ENCODE results near the gene GRID2. TPM values are rescaled to one million over a fixed set of nuclear protein-coding genes. Genes with fewer than 3 reads are reported as not detected.

GRID2 gene
- total RNA-seq, 6 experiments from 2014 or later, result not detected

DNA sequence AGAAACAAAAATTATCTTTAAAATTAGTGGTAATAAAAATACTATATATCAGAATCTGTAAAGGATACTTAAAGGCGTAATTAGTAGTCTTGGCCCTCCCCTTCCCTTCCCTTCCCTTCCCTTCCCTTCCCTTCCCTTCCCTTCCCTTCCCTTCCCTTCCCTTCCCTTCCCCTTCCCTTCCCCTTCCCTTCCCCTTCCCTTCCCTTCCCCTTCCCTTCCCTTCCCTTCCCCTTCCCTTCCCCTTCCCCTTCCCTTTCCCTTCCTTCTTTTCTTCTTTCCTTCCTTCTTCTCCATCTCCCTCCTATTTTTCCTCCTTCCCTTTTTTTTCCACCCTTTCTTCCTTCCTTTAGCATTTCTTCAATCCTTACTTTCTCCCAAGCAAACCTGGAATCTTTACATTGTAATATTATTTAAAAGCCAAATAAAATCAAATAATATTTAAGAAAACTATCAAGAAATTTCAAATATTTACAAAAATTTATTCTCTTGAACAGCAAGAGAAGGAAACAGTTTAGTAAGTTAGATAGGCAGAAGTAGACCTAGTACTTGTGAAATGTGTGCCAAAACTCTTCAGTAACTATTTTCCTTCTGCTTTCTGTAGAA, 1145.0 kb downstream of the GRID2 start:
- H3K4me1 ChIP-seq, result no peaks in the 10 kb centered on the region
- 30% methylated on average over 1 of the region's 1 CpG for WGBS (ENCODE audit: insufficient coverage, low coverage, low lambda C conversion rate, missing lambda C conversion rate)
- no peaks in the 10 kb centered on the region for H3K27me3 ChIP-seq
- intact Hi-C loops (cut with DNase I), result no loop called here
- H3K4me3 ChIP-seq, result no peak overlapping the region
- H3K27ac ChIP-seq, result no peak overlapping the region
- DNase-seq, result no peak
- TF ChIP-seq, protein P1, sequence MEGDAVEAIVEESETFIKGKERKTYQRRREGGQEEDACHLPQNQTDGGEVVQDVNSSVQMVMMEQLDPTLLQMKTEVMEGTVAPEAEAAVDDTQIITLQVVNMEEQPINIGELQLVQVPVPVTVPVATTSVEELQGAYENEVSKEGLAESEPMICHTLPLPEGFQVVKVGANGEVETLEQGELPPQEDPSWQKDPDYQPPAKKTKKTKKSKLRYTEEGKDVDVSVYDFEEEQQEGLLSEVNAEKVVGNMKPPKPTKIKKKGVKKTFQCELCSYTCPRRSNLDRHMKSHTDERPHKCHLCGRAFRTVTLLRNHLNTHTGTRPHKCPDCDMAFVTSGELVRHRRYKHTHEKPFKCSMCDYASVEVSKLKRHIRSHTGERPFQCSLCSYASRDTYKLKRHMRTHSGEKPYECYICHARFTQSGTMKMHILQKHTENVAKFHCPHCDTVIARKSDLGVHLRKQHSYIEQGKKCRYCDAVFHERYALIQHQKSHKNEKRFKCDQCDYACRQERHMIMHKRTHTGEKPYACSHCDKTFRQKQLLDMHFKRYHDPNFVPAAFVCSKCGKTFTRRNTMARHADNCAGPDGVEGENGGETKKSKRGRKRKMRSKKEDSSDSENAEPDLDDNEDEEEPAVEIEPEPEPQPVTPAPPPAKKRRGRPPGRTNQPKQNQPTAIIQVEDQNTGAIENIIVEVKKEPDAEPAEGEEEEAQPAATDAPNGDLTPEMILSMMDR (IDR thresholded peaks at IDR 0.05), result no peak
- no peak for TF ChIP-seq POLR2A (IDR thresholded peaks at IDR 0.05)
- H3K9me3 ChIP-seq, result no peaks in the 10 kb centered on the region
- H3K36me3 ChIP-seq, result no peaks in the 10 kb centered on the region
- ATAC-seq, result no peak

DNA sequence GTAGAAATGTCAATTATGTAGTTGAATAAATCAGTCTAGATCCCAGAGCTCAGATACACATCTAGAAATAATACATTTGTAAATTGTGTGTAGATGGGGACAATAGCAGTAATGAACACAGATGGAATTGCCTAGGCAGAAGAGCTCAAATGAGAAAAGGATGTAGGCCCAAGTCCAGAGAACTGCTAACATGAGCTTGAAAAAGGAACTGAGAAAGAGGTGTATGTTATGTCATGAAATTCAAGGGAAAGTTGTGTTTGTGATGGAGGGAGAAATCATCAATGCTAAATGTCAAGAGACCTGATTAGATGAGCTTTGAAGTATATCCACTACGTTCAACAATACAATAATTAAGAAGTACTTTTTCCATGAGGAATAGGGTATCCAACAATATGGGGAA, 1148.2 kb downstream of the GRID2 start:
- no peak for TF ChIP-seq POLR2A (IDR thresholded peaks at IDR 0.05)
- TF ChIP-seq, protein P1 (IDR thresholded peaks at IDR 0.05), result no peak
- Histone ChIP-seq H3K36me3 (no peaks in the 10 kb centered on the region), H3K27me3 (no peaks in the 10 kb centered on the region), H3K27ac (no peak overlapping the region), H3K4me3 (no peak overlapping the region), H3K9me3 (no peaks in the 10 kb centered on the region), H3K4me1 (no peaks in the 10 kb centered on the region)
- ATAC-seq, result no peak
- intact Hi-C loops (cut with DNase I), result no loop called here
- 28% methylated on average over 1 of the region's 1 CpG for WGBS (ENCODE audit: insufficient coverage, low coverage, low lambda C conversion rate, missing lambda C conversion rate)
- DNase-seq, result no peak

DNA sequence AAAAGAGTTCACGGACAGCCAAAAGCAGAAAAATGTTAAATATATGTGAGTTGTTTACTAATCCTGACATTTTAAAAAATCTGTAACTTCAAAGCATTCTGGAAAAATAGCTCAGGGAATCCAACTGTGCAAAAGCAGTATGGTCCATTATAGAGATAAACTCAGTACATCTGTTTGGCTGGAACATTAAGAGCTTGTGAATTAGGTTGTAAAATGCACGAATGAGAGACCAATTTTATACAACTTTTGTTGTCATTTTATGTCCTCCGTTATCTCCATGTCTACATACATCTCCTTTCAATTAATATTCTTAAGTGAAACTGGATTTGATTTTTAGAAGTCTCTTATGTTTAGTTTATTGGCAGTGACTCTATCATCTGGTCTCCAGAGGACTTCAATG, 1157.8 kb downstream of the GRID2 start:
- ATAC-seq (no peak), DNase-seq (no peak)
- Histone ChIP-seq H3K4me1 (no peaks in the 10 kb centered on the region), H3K4me3 (no peak overlapping the region), H3K36me3 (no peaks in the 10 kb centered on the region), H3K27ac (no peak overlapping the region), H3K9me3 (no peaks in the 10 kb centered on the region), H3K27me3 (no peaks in the 10 kb centered on the region)
- intact Hi-C loops (cut with DNase I), result no loop called here
- 32% methylated on average over 3 of the region's 3 CpGs for WGBS (ENCODE audit: insufficient coverage, low coverage, low lambda C conversion rate, missing lambda C conversion rate)
- no peak for TF ChIP-seq POLR2A (IDR thresholded peaks at IDR 0.05)
- TF ChIP-seq, protein P1 (IDR thresholded peaks at IDR 0.05), result no peak

DNA sequence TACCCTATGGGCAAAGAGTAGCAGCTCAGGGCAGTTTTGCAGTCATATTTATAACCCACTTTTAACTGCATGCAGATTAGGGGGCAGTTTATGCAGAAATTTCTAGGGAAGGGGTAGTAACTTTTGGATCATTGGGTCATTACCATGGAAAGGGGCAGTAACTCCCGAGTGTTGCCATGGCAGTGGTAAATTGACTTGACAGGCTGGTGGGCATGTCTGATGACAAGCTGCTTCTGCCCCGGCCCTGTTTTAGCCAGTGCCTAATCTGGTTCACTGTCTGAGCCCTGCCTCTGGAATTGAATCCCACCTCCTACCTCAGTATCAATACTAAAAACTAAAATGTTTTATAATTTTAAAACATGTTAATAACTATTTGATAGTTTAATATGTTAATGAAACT, 1162.7 kb downstream of the GRID2 start:
- WGBS (ENCODE audit: insufficient coverage, low coverage, low lambda C conversion rate, missing lambda C conversion rate), result 53% methylated on average over 2 of the region's 2 CpGs
- DNase-seq (no peak), ATAC-seq (no peak)
- Histone ChIP-seq H3K36me3 (no peaks in the 10 kb centered on the region), H3K4me3 (no peak overlapping the region), H3K9me3 (no peaks in the 10 kb centered on the region), H3K27ac (no peak overlapping the region), H3K27me3 (no peaks in the 10 kb centered on the region), H3K4me1 (no peaks in the 10 kb centered on the region)
- TF ChIP-seq, protein P1 (IDR thresholded peaks at IDR 0.05), result no peak
- no peak for TF ChIP-seq POLR2A (IDR thresholded peaks at IDR 0.05)
- intact Hi-C loops (cut with DNase I), result no loop called here
